HG03460 (cell line): ENCODE data around the gene DHX16.
"Not testable (repeated sequence)": the region's sequence is repeated elsewhere in the genome, so short reads cannot be mapped to it uniquely, and the experiment has no call there.

Experiments used
- ATAC-seq: cut with Tn5 transposase; IDR thresholded peaks from one replicate; pipeline ENCODE4 v1.9.1; 2021; ENCODE audit not compliant: unreplicated experiment

The DHX16 gene

GRCh38 chr6:30679765-30680535, 7.1 kb upstream of the DHX16 start:
- no peak for ATAC-seq

- no peak for ATAC-seq
Observed at GRCh38 chr6:30678964-30679726, 6.3 kb upstream of the DHX16 start.

- no peak for ATAC-seq
Observed at GRCh38 chr6:30676660-30677285, 4.0 kb upstream of the DHX16 start.

GRCh38 chr6:30670760-30671527, 1.9 kb downstream of the DHX16 start:
- ATAC-seq, result no peak

GRCh38 chr6:30666300-30666699, 6.5 kb downstream of the DHX16 start:
- not testable (repeated sequence) for ATAC-seq

GRCh38 chr6:30664994-30665767, 7.6 kb downstream of the DHX16 start:
- no peak for ATAC-seq

GRCh38 chr6:30657922-30658321, 14.9 kb downstream of the DHX16 start:
- not testable (repeated sequence) for ATAC-seq

- ATAC-seq, result no peak
Observed at GRCh38 chr6:30657454-30657853, 15.4 kb downstream of the DHX16 start.

GRCh38 chr6:30656513-30656912, 16.3 kb downstream of the DHX16 start:
- no peak for ATAC-seq

GRCh38 chr6:30655743-30656094, 17.1 kb downstream of the DHX16 start:
- no peak for ATAC-seq

- ATAC-seq, result no peak
Observed at GRCh38 chr6:30654798-30655742, 17.7 kb downstream of the DHX16 start.

- ATAC-seq, result no peak
Observed at GRCh38 chr6:30651143-30651542, 21.7 kb downstream of the DHX16 start.

- peak; percentile 55 for ATAC-seq
Observed at GRCh38 chr6:30647242-30648116, 25.3 kb downstream of the DHX16 start.

- ATAC-seq, result peak; percentile 44
Observed at GRCh38 chr6:30646450-30647241, 26.2 kb downstream of the DHX16 start, which contains the start of gene C6orf136. TSS of gene C6orf136 (plus strand) at chr6:30647133. CDS start at chr6:30647232, 99 bp downstream.

- ATAC-seq, result no peak
Observed at GRCh38 chr6:30645989-30646388, 26.8 kb downstream of the DHX16 start.

- no peak for ATAC-seq
Observed at GRCh38 chr6:30644769-30645168, 28.0 kb downstream of the DHX16 start.

- ATAC-seq, result no peak
Observed at GRCh38 chr6:30643656-30644055, 29.1 kb downstream of the DHX16 start.
